ENCODE data around the gene THUMPD3.

Gene THUMPD3

DNA sequence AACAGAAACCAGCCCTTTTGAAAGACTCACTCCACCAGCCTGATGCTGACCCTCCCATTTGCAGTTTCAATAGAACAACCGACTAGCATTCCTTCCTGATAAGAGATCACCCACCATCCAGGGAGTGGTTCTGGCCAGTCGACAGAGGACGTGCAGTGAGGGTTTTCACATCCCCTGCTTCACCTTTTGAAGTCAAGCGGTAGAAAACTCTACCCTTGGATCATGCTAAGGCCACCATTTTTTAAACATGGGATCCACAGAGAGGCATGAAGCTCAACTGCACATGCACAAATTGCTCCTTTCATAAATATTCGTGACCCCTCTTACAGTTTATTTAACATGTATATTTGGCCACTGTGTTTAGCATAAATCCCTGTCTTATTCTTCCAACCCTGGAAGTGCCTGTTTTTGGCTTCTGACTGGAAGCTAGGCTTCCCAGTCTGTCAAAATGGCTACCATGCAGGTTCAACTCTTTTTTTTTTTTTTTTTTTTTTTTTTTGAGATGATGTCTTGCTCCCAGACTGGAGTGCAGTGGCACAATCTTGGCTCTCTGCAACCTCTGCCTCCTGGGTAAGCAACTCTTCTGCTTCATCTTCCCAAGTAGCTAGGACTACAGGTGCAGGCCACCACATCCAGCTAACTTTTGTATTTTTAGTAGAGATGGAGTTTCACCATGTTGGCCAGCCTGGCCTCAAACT lies 1.0 kb upstream of the THUMPD3 start:
- no peak for DNase-seq

DNA sequence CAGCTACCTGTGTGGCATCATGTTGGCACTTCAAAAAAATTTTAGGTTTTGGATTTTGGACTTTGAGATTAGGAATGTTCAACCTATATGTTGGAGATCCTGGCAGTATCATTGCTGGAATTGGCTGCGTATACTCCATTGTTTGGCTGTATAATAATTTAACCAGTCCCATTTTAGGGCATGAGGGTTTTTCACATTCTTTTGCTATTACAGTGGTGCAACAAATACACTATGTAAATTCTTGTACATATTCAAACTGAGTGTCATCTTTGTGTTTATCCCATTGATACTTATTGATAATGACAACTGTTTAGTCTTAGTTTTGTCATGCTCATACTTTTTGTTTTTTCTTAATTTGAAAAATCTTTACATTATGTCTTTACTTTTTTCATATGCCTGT lies 6.7 kb downstream of the THUMPD3 start:
- DNase-seq = no peak

DNA sequence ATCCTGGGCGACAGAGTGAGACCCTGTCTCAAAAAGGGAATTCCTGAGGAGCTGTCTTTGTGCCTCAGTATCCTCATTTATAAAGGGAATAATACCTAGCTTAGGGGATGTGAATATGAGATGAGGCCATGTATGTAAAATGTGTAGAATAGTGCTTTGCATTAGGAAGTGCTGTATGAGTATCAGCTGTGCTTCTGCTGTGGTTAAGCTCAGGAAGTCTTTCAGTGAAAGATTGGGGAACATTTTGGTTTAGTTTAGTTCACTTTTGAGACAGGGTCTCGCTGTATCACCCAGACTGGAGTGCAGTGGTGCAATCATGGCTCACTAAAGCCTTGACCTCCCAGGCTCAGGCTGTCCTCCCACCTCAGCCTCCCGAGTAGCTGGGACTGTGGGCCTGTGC lies 10.6 kb downstream of the THUMPD3 start:
- DNase-seq = no peak

DNA sequence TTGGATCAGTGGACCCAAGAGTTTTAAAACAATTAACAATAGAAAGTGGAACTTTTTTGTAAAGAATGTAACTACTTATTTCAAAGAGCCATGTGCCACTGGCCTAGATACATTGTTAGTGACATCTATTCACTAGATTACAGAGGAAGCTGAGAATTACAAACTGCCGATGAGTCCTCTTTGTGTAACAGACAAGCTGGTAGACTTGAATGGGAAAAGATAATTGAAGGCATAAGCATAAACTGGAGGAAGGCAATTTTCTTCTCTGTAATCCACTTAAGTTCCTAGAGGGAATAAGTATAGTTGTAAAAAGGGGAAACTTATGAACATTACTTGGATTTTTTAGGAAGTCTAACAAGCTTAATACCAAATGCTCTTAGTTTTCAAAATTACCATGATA lies 15.1 kb downstream of the THUMPD3 start:
- DNase-seq = no peak

DNA sequence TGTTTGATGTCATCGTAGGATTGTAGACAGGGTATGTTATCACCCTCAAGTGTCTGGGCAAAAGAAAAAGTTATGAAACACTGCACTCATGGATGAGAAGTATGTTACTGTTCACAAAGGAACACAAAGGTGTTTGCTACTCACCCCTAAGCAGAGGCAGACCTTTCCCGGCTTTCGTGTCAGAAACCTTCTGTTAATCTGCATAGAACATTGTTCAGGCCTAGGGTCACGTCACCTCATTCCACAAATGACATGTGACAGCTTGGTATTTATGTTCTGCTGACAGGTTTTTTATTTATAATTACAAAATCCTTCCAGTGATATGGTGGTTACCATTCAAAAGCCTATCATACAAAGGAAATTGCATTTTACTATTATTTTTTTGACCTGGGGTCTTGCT lies 16.5 kb downstream of the THUMPD3 start:
- DNase-seq = no peak

DNA sequence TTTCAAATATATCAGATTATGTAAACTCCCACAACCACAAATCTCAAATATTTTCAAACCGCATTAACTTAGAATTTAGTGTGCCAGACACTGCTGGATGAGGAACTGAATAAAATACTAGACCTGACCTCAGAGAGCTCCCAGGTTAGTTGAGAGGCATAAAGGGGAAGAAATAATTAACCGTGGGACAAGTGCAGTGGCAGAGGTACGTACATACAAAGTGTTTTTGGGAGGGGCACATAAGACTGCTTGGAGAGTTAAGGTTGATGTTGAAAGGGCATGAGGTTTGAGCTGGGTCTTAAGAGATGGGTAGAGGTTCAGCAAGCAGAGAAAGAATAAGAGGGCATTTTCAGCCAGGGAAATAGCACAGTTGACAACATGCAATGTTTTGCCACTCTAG lies 17.2 kb downstream of the THUMPD3 start:
- no peak for DNase-seq

DNA sequence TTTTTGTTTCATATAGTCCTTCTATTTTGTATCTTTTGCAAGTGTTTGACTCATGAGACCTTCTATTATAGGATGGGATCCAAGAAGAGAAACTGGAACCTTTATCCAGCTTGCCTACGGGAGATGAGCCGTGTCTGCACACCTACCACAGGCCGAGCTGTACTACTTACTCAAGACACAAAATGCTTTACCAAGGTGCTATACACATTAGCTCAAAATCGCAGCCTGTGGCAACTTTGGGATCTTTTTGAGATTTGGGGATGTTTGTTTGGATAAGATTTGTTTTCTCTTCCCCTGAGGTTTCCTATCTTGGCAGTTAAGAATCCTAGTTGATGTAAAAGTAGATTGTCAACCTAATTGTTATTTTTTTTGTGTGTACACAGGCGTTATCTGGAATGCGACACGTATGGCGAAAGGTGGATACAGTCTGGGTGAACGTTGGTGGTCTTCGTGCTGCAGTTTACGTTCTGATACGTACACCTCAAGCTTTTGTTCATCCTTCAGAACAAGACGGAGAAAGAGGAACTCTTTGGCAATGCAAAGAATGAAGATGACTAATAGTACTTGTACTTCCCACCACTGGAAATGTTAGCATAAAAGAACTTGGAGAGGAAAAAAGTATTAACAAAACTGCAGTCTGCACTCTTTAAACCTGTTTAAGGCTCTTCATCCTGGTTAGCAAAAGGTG lies 21.4 kb downstream of the THUMPD3 start:
- no peak for DNase-seq

DNA sequence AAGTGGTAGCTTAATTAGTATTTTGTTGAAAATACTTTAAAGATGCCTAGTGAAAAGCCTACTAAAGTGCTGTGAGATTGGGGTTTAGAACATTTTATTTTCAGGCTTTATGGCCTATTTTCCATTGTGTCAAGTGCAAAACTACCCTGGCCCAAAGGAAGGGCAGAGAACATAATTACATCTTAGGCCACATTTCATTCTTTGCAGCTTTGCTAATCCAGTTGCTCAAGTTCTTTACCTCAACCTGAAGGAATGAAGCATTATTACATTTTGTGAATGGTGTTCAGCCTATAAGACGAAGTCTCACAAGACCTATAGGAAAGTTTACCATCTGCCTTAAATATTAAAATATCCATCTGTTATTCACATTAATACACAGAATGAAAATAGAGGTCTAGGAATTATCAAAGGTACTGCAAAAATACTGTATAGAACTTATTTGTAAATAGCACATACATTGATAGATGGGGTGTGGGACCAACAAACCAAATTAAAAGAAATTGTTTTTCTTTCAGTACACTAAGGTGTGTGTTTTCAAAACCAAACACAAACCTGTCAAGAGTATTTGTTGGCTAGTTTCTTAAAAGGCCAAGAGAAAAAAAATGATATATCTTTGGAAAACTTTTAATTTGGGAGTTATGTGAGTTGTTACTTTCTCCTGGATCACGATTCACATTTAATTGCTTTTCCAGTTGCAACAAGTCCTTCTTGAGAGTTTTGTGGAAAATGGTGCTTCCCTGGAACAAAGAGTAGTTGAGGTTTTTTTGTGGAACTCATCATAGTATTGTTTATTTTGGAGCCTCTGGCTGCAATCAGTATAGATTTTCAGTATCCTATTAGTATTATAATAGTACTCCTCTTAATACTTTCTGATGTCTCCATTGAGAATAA lies 22.6 kb downstream of the THUMPD3 start:
- no peak for DNase-seq

DNA sequence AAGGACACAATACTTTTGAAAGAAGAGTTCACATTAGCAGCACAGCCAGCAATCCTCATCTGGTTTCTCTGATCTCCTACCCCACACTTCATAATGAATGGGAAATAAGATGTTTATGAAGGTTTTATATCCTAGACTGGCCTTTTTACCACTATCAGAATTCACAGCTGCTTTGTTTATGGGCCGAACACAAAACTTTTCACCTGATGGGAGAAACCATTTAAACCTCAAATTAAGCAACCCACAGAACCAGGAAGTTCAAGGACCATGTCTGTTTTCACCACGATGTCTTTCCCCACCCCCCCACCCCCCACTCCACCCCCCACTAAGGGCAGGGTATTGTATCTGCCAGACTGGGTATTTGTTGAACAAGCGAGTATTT lies 23.2 kb downstream of the THUMPD3 start:
- DNase-seq = no peak

DNA sequence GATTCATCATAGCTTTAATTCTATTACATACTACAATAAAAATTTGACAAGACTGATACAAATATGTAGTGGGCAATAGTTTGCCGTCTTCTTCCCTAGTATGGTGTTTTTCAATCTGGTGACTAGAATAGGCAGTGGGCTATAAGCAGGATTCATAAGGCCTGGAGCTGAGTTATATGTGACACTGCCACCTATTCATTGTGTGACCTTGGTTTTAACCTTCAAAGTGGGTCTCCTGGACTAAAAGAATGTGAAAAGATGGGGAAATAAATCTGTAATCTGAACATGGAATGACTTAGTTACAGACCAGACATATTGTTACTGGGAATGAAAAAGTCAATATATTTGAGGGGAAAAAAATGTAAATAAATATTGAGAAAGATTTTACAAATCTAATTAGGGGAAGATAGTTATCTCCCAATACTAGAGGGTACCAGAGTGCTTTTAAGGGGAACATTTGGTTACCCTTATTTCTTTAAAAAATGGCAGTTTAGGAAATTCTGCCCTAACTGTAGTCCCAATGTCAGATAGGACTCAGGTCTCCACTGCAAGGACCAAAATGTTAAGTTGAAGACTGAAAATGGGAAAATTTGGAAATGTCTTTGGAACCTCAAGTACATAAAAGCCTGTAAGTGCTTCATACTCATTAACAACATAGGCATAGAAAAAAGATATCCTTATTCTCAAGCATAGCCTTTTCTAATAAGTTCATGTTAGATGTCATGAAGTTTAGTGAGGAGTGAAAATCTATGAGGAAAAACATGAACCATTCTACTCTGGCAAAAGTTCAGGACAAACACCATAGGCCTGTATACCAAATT lies 23.9 kb downstream of the THUMPD3 start:
- no peak for DNase-seq

DNA sequence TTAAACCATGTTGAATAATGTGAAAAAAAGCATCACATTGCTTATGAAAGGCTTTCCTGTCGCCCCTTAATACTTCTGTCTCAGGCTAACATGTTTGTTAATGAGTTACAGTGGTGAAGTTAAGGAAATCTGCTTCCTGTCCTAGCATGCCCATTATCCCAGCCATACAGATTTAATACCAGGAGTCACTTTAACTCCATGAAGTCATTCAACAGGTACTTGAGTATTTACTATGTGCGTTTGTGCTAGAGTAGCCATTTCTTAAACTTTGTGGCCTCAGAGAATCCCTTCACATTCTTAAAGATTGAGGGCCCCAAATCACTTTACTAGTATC lies 24.4 kb downstream of the THUMPD3 start:
- no peak for DNase-seq

DNA sequence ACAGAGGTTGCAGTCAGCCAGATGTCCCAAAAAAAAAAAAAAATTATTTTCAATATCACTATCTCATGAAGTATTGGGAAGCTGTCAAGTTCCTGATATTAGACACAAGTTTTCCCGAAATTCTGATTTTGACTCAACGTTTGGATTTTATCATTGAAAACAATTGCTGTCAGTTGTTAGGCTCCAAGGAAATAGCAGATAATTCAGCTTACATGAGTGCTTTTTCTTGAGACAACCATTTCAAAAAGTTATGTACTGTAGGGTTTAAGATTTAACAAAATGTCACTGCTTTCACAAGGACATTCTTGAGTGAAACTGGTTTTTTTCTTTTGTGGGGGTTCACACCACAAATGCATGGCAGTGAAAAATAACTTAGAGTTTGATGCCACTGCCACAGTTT lies 25.3 kb downstream of the THUMPD3 start:
- DNase-seq = no peak

DNA sequence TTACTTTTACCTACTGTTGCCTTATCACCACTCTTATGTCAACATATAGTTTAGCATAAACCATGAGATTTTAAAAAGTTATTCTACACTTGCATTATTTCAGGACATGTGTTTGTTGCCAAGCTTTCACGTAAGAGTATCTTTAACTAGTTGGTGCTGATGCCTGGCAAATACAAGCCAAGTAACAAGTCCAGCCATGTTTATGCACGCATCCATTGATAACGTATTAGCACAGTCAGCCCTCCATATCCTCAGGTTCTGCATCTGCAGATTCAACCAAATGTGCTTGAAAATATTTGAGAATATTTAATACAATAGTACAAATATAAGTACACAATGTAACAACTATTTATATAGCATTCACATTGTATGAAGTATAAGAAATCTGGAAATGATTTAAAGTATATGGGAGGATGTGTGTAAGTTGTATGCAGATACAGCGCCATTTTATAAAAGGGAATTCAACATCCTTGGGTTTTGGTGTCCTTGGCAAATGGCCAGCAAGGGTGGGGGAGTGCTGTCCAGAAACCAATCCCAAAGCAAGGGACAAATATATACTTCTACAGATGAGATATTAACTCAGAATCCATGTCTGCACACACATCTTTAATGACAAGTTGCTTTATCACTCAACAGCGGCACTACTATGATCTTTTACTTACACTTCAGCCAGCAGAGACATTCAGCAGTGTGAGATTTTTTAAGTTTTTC lies 25.9 kb downstream of the THUMPD3 start:
- DNase-seq = no peak

DNA sequence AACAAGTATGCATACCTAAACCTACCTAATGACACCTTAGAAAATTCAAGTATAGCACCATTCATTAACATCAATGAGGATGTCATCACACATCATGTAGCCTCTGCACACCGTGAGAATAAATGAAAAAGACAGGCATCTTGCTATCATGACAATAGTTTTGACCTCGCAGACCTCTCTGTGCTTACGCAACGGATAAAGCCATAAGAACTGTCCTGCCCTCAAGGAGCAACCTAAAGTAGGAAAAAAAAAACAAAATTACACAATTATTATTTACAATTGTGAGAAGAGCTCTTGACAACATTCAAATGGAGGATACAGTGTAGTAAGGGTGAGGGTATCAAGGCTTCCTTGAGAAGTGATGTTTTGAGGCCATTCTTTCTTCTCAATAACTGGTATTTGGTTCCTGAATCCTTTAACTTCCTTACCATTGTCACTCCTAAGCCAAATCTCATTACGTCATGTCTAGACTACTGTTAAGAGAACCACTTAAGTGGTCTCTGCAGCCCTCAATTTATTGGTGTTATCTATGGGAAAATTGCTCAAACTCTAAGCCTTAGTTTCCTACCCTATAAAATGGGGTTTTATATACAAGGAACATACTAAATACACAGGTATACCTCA lies 27.5 kb downstream of the THUMPD3 start:
- no peak for DNase-seq

DNA sequence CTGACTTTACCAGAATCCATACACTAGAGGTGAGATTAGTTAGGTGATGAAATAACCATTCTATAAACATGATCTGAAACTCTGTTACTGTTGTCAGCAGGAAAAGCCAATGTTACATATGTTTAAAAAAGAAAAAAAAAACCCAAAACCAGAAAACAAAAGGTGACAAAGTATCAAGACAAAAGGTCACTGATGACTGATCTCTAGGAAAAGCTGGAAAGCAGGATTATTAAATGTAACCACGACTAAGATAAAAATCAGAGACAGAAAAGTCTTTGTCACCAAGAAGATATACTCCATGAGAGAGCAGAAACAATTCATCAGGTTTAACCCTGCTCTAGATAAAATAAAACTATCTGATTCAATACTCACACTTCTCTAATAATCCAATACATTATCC lies 29.2 kb downstream of the THUMPD3 start:
- no peak for DNase-seq

DNA sequence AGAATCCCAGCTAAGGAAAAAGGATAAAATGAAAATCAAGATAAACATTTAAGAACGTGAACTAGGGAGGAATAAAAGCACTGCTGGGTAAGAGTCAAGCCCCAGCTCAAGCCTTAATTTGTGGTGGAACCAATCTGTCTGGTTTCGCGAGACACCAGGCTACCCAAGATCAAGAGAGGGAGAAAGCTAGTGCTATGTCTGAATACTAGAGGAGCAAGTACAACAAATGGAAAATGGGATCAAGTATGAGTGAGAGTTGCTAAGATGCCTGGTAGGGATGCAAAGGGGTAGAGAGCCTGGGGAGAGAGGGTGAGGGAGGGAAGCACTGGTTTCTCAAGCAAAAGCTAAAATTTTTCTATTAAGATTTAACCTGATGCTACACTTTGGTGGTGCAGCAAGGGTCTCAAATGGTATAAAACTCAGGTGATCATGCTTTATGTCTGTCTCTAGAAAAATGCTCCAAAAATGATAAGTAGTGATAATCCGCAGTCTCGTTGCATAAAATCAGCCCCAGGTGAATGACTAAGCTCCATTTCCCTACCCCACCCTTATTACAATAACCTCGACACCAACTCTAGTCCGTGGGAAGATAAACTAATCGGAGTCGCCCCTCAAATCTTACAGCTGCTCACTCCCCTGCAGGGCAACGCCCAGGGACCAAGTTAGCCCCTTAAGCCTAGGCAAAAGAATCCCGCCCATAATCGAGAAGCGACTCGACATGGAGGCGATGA lies 32.9 kb downstream of the THUMPD3 start:
- DNase-seq = no peak

DNA sequence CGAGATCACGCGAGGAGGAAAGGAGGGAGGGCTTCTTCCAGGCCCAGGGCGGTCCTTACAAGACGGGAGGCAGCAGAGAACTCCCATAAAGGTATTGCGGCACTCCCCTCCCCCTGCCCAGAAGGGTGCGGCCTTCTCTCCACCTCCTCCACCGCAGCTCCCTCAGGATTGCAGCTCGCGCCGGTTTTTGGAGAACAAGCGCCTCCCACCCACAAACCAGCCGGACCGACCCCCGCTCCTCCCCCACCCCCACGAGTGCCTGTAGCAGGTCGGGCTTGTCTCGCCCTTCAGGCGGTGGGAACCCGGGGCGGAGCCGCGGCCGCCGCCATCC lies 33.4 kb downstream of the THUMPD3 start:
- DNase-seq = peak; percentile 77

DNA sequence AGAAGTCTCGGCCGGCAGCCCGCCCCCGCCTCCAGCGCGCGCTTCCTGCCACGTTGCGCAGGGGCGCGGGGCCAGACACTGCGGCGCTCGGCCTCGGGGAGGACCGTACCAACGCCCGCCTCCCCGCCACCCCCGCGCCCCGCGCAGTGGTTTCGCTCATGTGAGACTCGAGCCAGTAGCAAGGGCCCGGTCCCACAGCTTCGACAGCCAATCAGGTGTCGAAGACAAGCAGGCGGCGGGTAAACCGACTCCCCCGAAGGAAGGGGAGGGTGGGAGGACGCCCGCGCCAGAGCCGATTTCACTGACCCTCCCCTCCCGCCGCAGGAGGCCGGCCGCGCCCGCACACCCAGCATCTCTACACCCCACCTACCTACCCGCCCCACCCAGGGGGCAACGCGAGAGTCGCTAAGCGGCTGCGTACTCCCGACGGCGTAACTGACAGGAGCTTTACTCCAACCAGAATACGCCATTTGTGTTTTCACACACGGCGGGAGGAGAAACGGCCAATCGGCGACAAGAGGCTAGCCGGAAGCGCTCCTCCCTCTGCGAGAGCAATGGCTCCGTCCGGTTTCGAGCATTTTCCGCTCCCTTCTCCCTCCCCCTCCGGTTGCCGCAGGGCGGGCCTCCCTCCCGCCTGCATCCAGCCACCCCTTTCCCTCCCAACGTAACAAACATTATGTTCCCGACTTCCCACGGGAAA lies 33.9 kb downstream of the THUMPD3 start:
- DNase-seq = peak; percentile 97

DNA sequence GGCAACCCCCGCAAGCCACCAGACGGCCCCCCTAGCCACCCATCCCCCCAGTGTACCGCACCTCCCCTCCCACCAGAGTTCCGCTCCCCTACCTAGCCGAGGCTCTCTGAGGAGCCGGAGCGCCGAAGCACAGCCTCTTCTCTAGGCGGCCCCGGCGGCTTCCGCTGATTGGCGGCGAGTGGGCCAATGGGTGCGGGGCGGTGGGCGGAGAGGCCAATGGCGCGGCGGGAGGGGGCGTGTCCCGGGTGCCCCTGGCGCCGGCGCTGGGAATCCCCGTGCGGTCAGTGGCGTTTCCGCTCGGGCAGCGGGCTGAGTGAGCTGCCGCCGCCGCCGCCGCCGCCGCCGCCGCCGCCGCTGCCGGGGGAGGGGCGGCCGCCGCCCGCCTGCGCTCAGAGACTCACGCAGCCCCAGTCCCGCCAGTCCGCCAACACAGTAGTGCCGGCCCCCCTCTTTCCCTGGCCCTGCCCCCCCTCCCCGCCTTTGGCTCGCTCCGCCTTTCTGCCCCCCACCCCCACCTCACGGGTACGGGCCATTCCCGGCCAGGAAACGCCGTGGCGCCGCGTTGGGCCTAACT lies 34.6 kb downstream of the THUMPD3 start, which contains the start of gene SETD5:
Gene SETD5 (plus strand): TSS at position 284 of the 574 bp plus-strand sequence. CDS start 31,324 bp downstream, outside the sequence.
- peak; percentile 99 for DNase-seq
